ENCODE measurements around the gene ITGAL. TPM values are rescaled to one million over a fixed set of nuclear protein-coding genes. Genes with fewer than 3 reads are reported as not detected.

ITGAL gene
- total and polyA plus RNA-seq, 2 of the 13 experiments (the other 11 are each of a cell fraction or from before 2014, with no cell fraction given) = 0.86 to 1.2 TPM

DNA sequence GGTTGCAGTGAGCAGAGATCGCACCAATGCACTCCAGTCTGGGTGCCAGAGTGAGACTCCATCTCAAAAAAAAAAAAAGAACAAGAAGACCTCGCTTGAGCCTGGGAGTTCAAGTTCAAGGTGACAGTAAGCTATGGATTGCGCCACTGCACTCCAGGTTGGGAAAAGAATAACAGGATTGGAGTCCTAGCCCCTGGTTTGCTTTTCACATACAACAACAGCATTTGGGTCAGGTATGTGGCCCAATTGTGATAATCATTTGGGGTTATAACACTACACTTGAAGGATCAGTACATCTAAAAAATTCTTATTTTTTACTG is 23.5 kb upstream of the ITGAL start (continued):
- TF ChIP-seq FOSL2 (CRISPR knock-in tag; IDR thresholded peaks at IDR 0.05) (peak; percentile 43), TCF12 (IDR thresholded peaks at IDR 0.05) (no peak), TCF12 (CRISPR knock-in tag; IDR thresholded peaks at IDR 0.05) (no peak; the same call in 1 of the 2 replicates), ZNF703 (CRISPR knock-in tag; IDR thresholded peaks at IDR 0.05; ENCODE audit: borderline replicate concordance) (no peak), ZNF205 (CRISPR knock-in tag; IDR thresholded peaks at IDR 0.05) (peak; percentile 55; the same call in 1 of the 2 replicates), ZNF746 (CRISPR knock-in tag; IDR thresholded peaks at IDR 0.05) (0 out of 2 replicates have a peak, but pooled peaks have one; percentile 11), RORA (CRISPR knock-in tag; IDR thresholded peaks at IDR 0.05) (no peak), ZNF281 (CRISPR knock-in tag; IDR thresholded peaks at IDR 0.05; ENCODE audit: borderline replicate concordance) (no peak), MIER3 (CRISPR knock-in tag; IDR thresholded peaks at IDR 0.05; ENCODE audit: borderline replicate concordance) (0 out of 2 replicates have a peak, but pooled peaks have one; percentile 53), ZNF788 (CRISPR knock-in tag; IDR thresholded peaks at IDR 0.05; ENCODE audit: borderline replicate concordance) (peak; percentile 58; the same call in 1 of the 2 replicates), MED13 (CRISPR knock-in tag; IDR thresholded peaks at IDR 0.05) (no peak), NR2F6 (IDR thresholded peaks at IDR 0.05) (peak; percentile 79), NR2F6 (CRISPR knock-in tag; IDR thresholded peaks at IDR 0.05) (peak; percentile 81), ZNF557 (CRISPR knock-in tag; IDR thresholded peaks at IDR 0.05) (no peak), TGIF2 (CRISPR knock-in tag; IDR thresholded peaks at IDR 0.05) (no peak), HNF4A (CRISPR knock-in tag; IDR thresholded peaks at IDR 0.05) (peak; percentile 59), RXRA (CRISPR knock-in tag; IDR thresholded peaks at IDR 0.05) (peak; percentile 88; the same call in 1 of the 2 replicates), ZBTB20 (CRISPR knock-in tag; IDR thresholded peaks at IDR 0.05; ENCODE audit: borderline replicate concordance, low read depth) (peak; percentile 26; the same call in 1 of the 2 replicates), CEBPB (IDR thresholded peaks at IDR 0.05; ENCODE audit: borderline replicate concordance, low read depth, low read length) (peak; percentile 93), ZNF562 (CRISPR knock-in tag; IDR thresholded peaks at IDR 0.05; ENCODE audit: borderline replicate concordance) (no peak), CBX5 (CRISPR knock-in tag; IDR thresholded peaks at IDR 0.05; ENCODE audit: borderline replicate concordance) (peak; percentile 39; the same call in 1 of the 2 replicates), ZNF12 (CRISPR knock-in tag; IDR thresholded peaks at IDR 0.05) (0 out of 2 replicates have a peak, but pooled peaks have one; percentile 22), ZNF747 (CRISPR knock-in tag; IDR thresholded peaks at IDR 0.05; ENCODE audit: borderline replicate concordance) (0 out of 2 replicates have a peak, but pooled peaks have one; percentile 50), TRIM24 (CRISPR knock-in tag; IDR thresholded peaks at IDR 0.05) (peak; percentile 69; the same call in 1 of the 2 replicates), ETV6 (CRISPR knock-in tag; conservative IDR thresholded peaks at IDR 0.05) (no peak), U2AF1 (optimal IDR thresholded peaks at IDR 0.05; ENCODE audit: low read depth, low read length) (no peak), SOX5 (CRISPR knock-in tag; IDR thresholded peaks at IDR 0.05; ENCODE audit: borderline replicate concordance) (peak; percentile 65)
- TF ChIP-seq, protein P1, sequence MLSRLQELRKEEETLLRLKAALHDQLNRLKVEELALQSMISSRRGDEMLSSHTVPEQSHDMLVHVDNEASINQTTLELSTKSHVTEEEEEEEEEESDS (CRISPR knock-in tag; IDR thresholded peaks at IDR 0.05; ENCODE audit: borderline replicate concordance) = no peak
- TF ChIP-seq, protein P2, sequence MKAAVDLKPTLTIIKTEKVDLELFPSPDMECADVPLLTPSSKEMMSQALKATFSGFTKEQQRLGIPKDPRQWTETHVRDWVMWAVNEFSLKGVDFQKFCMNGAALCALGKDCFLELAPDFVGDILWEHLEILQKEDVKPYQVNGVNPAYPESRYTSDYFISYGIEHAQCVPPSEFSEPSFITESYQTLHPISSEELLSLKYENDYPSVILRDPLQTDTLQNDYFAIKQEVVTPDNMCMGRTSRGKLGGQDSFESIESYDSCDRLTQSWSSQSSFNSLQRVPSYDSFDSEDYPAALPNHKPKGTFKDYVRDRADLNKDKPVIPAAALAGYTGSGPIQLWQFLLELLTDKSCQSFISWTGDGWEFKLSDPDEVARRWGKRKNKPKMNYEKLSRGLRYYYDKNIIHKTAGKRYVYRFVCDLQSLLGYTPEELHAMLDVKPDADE (CRISPR knock-in tag; IDR thresholded peaks at IDR 0.05) = no peak
- TF ChIP-seq, protein P3, sequence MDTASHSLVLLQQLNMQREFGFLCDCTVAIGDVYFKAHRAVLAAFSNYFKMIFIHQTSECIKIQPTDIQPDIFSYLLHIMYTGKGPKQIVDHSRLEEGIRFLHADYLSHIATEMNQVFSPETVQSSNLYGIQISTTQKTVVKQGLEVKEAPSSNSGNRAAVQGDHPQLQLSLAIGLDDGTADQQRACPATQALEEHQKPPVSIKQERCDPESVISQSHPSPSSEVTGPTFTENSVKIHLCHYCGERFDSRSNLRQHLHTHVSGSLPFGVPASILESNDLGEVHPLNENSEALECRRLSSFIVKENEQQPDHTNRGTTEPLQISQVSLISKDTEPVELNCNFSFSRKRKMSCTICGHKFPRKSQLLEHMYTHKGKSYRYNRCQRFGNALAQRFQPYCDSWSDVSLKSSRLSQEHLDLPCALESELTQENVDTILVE (CRISPR knock-in tag; IDR thresholded peaks at IDR 0.05) = peak; percentile 83
